Parathyroid adenoma (tissue), 2 donors: ENCODE results near the gene MTFR1L.

ENCODE experiments used
- H2AFZ ChIP-seq: fragments of 300-600 bp; sonication (generic); one replicate; pipeline ENCODE4 v1.7.0; 2017; ENCODE audit warnings: antibody characterized with exemption, mild to moderate bottlenecking
- H3K27ac ChIP-seq: fragments of 300-600 bp; sonication (generic); one replicate; pipeline ENCODE4 v1.7.0; 2017
- H3K27me3 ChIP-seq: fragments of 300-600 bp; sonication (generic); one replicate; pipeline ENCODE4 v1.7.0; 2017; ENCODE audit warnings: low read length; ENCODE audit not compliant: control insufficient read depth, insufficient read depth
- H3K36me3 ChIP-seq: fragments of 300-600 bp; sonication (generic); one replicate; pipeline ENCODE4 v1.7.0; 2017; ENCODE audit warnings: low read length; ENCODE audit not compliant: control insufficient read depth, insufficient read depth
- H3K4me1 ChIP-seq: fragments of 300-600 bp; sonication (generic); one replicate; pipeline ENCODE4 v1.7.0; 2017; ENCODE audit warnings: control low read depth
- H3K4me2 ChIP-seq: fragments of 300-600 bp; sonication (generic); one replicate; pipeline ENCODE4 v1.7.0; 2017; ENCODE audit warnings: low read length
- H3K4me3 ChIP-seq: fragments of 300-600 bp; sonication (generic); one replicate; pipeline ENCODE4 v1.7.0; 2017; ENCODE audit warnings: low read depth, low read length
- H3K79me2 ChIP-seq: fragments of 300-600 bp; sonication (generic); one replicate; pipeline ENCODE4 v1.7.0; 2017; ENCODE audit warnings: control low read depth
- H3K9ac ChIP-seq: fragments of 300-600 bp; sonication (generic); one replicate; pipeline ENCODE4 v1.7.0; 2017; ENCODE audit warnings: mild to moderate bottlenecking
- H3K9me3 ChIP-seq: fragments of 300-600 bp; sonication (generic); one replicate; pipeline ENCODE4 v1.7.0; 2017; ENCODE audit warnings: low read length; ENCODE audit not compliant: control insufficient read depth
- TF ChIP-seq, protein P1 (sequence below): fragments of 300-600 bp; sonication (generic); IDR thresholded peaks from one replicate; pipeline ENCODE4 v1.7.0; 2017; ENCODE audit warnings: antibody characterized with exemption, mild to moderate bottlenecking
- donor health status: primary hyperparathyroidism.

Gene MTFR1L

DNA sequence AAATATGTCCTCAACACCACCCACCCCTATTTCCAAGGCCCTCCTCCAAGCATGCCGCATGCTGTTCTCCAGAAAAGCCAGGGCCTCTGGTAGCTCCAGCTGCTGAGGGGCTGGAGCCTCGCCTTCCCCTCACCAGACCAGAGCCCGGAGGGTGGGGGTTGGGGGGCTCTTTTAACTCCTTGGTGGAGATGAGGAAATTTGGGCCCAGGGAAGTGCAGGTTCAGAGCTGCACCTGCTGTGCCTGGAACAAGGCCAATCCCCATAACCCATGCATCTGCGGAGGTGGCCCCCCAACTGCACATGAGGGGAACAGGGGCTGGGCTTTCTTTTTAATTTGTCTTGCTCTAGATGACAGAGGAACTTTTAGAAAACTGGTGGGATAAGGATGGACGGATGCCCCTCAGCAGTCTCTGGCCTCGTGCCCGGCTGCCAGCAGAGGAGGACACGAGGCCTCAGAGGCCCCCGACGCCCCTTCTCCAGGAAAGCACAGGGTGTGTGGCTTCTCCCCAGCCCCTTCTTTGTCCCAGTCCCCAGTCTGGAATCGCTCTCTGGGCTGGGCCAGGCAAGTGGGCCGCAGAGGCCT is 20.3 kb upstream of the MTFR1L start:
- peak overlapping the region; percentile 61 for H3K4me2 ChIP-seq
- H3K4me3 ChIP-seq, result peak overlapping the region; percentile 48
- H2AFZ ChIP-seq, result peak overlapping the region; percentile 81
- peak overlapping the region; percentile 56 for H3K27ac ChIP-seq
- TF ChIP-seq, protein P1, sequence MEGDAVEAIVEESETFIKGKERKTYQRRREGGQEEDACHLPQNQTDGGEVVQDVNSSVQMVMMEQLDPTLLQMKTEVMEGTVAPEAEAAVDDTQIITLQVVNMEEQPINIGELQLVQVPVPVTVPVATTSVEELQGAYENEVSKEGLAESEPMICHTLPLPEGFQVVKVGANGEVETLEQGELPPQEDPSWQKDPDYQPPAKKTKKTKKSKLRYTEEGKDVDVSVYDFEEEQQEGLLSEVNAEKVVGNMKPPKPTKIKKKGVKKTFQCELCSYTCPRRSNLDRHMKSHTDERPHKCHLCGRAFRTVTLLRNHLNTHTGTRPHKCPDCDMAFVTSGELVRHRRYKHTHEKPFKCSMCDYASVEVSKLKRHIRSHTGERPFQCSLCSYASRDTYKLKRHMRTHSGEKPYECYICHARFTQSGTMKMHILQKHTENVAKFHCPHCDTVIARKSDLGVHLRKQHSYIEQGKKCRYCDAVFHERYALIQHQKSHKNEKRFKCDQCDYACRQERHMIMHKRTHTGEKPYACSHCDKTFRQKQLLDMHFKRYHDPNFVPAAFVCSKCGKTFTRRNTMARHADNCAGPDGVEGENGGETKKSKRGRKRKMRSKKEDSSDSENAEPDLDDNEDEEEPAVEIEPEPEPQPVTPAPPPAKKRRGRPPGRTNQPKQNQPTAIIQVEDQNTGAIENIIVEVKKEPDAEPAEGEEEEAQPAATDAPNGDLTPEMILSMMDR, result no peak
- no peaks in the 10 kb centered on the region for H3K36me3 ChIP-seq
- no peaks in the 10 kb centered on the region for H3K79me2 ChIP-seq
- H3K4me1 ChIP-seq, result no peaks in the 10 kb centered on the region
- no peaks in the 10 kb centered on the region for H3K9me3 ChIP-seq
- no peaks in the 10 kb centered on the region for H3K27me3 ChIP-seq
- no peak overlapping the region for H3K9ac ChIP-seq

GRCh38 chr1:25799935-25800702 is 19.6 kb upstream of the MTFR1L start, which contains the start of gene SELENON:
Gene SELENON, plus strand, starts transcription at chr1:25800193. Its CDS starts 38 bp downstream, at chr1:25800231.
- H3K4me1 ChIP-seq, result no peaks in the 10 kb centered on the region

GRCh38 chr1:25800703-25801377 is 18.9 kb upstream of the MTFR1L start:
- TF ChIP-seq, protein P1, result no peak
- H3K9ac ChIP-seq, result no peak overlapping the region

More at GRCh38 chr1:25799935-25800702, 19.6 kb upstream of the MTFR1L start, which contains the start of gene SELENON:
- Histone ChIP-seq H3K36me3 (no peaks in the 10 kb centered on the region), H3K4me3 (peak within 1 kb of the TSS; percentile 62), H3K4me2 (peak within 1 kb of the TSS; percentile 87), H3K27me3 (no peaks in the 10 kb centered on the region), H2AFZ (peak within 1 kb of the TSS; percentile 81), H3K9ac (no peak within 1 kb of the TSS), H3K9me3 (no peaks in the 10 kb centered on the region), H3K79me2 (no peaks in the 10 kb centered on the region), H3K27ac (peak within 1 kb of the TSS; percentile 56)
- TF ChIP-seq, protein P1, result no peak

DNA sequence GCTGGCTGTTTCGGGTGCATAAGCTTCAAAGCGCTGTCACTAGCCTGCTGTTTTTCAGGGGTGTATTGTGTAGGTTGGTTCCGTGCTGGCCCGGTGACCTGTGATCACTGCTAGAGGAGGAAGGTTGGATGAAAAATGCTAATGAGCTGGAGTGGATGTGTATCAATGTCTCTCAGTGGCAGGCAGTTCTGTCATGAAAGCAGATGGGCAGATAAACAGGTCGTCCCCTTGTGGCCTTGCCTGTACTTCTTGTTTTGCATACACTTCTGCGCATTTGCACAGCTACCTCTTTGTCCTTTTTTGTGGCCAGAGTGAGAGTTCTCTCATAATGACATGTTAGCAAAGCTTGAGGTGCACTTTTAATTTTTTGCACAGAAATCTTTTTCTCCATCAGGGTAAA is 16.8 kb upstream of the MTFR1L start:
- no peaks in the 10 kb centered on the region for H3K27me3 ChIP-seq
- H3K79me2 ChIP-seq, result no peaks in the 10 kb centered on the region
- no peaks in the 10 kb centered on the region for H3K9me3 ChIP-seq
- H3K4me3 ChIP-seq, result peak overlapping the region; percentile 27
- no peak overlapping the region for H3K9ac ChIP-seq
- H3K36me3 ChIP-seq, result no peaks in the 10 kb centered on the region
- H3K4me2 ChIP-seq, result peak overlapping the region; percentile 53
- no peak overlapping the region for H2AFZ ChIP-seq
- TF ChIP-seq, protein P1, result no peak
- no peak overlapping the region for H3K27ac ChIP-seq
- no peaks in the 10 kb centered on the region for H3K4me1 ChIP-seq

More at GRCh38 chr1:25800703-25801377, 18.9 kb upstream of the MTFR1L start:
- Histone ChIP-seq H3K9me3 (no peaks in the 10 kb centered on the region), H3K27ac (no peak overlapping the region), H3K79me2 (no peaks in the 10 kb centered on the region), H3K4me1 (no peaks in the 10 kb centered on the region), H3K27me3 (no peaks in the 10 kb centered on the region), H3K36me3 (no peaks in the 10 kb centered on the region), H2AFZ (peak overlapping the region; percentile 1), H3K4me2 (peak overlapping the region; percentile 87), H3K4me3 (peak overlapping the region; percentile 62)
